ENCODE results near the gene FAM120B. TPM values are rescaled to one million over a fixed set of nuclear protein-coding genes. Genes with fewer than 3 reads are reported as not detected.

Gene FAM120B
- total and polyA plus RNA-seq, 3 donors from 2014 or later, result 33.8 to 62.2 (median 40.6) TPM

GRCh38 chr6:170301184-170301583, 5.4 kb upstream of the FAM120B start:
- DNase-seq, result no peak
- H3K27me3 ChIP-seq, result no peaks in the 10 kb centered on the region
- intact Hi-C loops (cut with DNase I; ENCODE audit: low total_unique reads), result no loop called here
- 89 to 91% methylated on average over 1 of the region's 1 CpG for WGBS, 2 donors
- TF ChIP-seq CTCF (IDR thresholded peaks at IDR 0.05) (no peak), POLR2A (IDR thresholded peaks at IDR 0.05) (no peak)
- no peaks in the 10 kb centered on the region for H3K4me1 ChIP-seq
- no peak overlapping the region for H3K4me3 ChIP-seq
- no peaks in the 10 kb centered on the region for H3K36me3 ChIP-seq (ENCODE audit: low read depth, missing control alignments)
- no peaks in the 10 kb centered on the region for H3K9me3 ChIP-seq
- no peak overlapping the region for H3K27ac ChIP-seq

- no peaks in the 10 kb centered on the region for H3K9me3 ChIP-seq
- WGBS, 2 donors, result 14% methylated on average over 19 to 24 of the region's 29 CpGs
- TF ChIP-seq POLR2A (IDR thresholded peaks at IDR 0.05) (no peak), CTCF (IDR thresholded peaks at IDR 0.05) (no peak)
- H3K4me3 ChIP-seq, result peak overlapping the region; percentile 92 to 100
- DNase-seq, result no peak
- H3K36me3 ChIP-seq (ENCODE audit: low read depth, missing control alignments), result no peaks in the 10 kb centered on the region
- intact Hi-C loops (cut with DNase I; ENCODE audit: low total_unique reads), result no loop called here
- H3K4me1 ChIP-seq, result peaks cover 15% of the 10 kb centered on the region
- H3K27ac ChIP-seq, result peak overlapping the region; percentile 51 to 87
- H3K27me3 ChIP-seq, result no peaks in the 10 kb centered on the region
Observed at GRCh38 chr6:170305805-170306323, 694 bp upstream of the FAM120B start.

GRCh38 chr6:170307080-170307545, 555 bp downstream of the FAM120B start:
- H3K36me3 ChIP-seq (ENCODE audit: low read depth, missing control alignments), result no peaks in the 10 kb centered on the region
- TF ChIP-seq CTCF (IDR thresholded peaks at IDR 0.05) (no peak), POLR2A (IDR thresholded peaks at IDR 0.05) (no peak)
- intact Hi-C loops (cut with DNase I; ENCODE audit: low total_unique reads), result no loop called here
- H3K4me3 ChIP-seq, result peak overlapping the region; percentile 92 to 100
- no peaks in the 10 kb centered on the region for H3K27me3 ChIP-seq
- DNase-seq, result no peak
- no peaks in the 10 kb centered on the region for H3K9me3 ChIP-seq
- WGBS, 2 donors, result 6 to 7% methylated on average over 7 to 15 of the region's 15 CpGs
- peak overlapping the region; percentile 87 to 89 for H3K27ac ChIP-seq
- H3K4me1 ChIP-seq, result peaks cover 15% of the 10 kb centered on the region

- no peak overlapping the region for H3K4me3 ChIP-seq
- H3K27me3 ChIP-seq, result no peaks in the 10 kb centered on the region
- intact Hi-C loops (cut with DNase I; ENCODE audit: low total_unique reads), result no loop called here
- DNase-seq, result no peak
- 66 to 70% methylated on average over 1 of the region's 1 CpG for WGBS, 2 donors
- TF ChIP-seq CTCF (IDR thresholded peaks at IDR 0.05), result no peak
- TF ChIP-seq POLR2A (IDR thresholded peaks at IDR 0.05), result no peak
- H3K27ac ChIP-seq, result no peak overlapping the region
- H3K9me3 ChIP-seq, result no peaks in the 10 kb centered on the region
- H3K36me3 ChIP-seq (ENCODE audit: low read depth, missing control alignments), result no peaks in the 10 kb centered on the region
- peaks cover 22% of the 10 kb centered on the region for H3K4me1 ChIP-seq
Observed at GRCh38 chr6:170308761-170309160, 2.2 kb downstream of the FAM120B start.

- no peak overlapping the region for H3K27ac ChIP-seq
- H3K36me3 ChIP-seq (ENCODE audit: low read depth, missing control alignments), result no peaks in the 10 kb centered on the region
- intact Hi-C loops (cut with DNase I; ENCODE audit: low total_unique reads), result no loop called here
- no peaks in the 10 kb centered on the region for H3K9me3 ChIP-seq
- DNase-seq, result no peak
- TF ChIP-seq CTCF (IDR thresholded peaks at IDR 0.05) (no peak), POLR2A (IDR thresholded peaks at IDR 0.05) (no peak)
- H3K4me1 ChIP-seq, result peaks cover 22% of the 10 kb centered on the region
- no peaks in the 10 kb centered on the region for H3K27me3 ChIP-seq
- no peak overlapping the region for H3K4me3 ChIP-seq
- WGBS, 2 donors, result 90 to 93% methylated on average over 5 of the region's 5 CpGs
Observed at GRCh38 chr6:170311696-170312095, 5.1 kb downstream of the FAM120B start.
